GM12878 (cell line): Measurements from ENCODE around the gene SOCS6. TPM values are rescaled to one million over a fixed set of nuclear protein-coding genes. Genes with fewer than 3 reads are reported as not detected.

Experiments
- ATAC-seq: fragments of 200-7000 bp; cut with Tn5 transposase; 3 replicates; pipeline ENCODE4 v1.9.1; 2020; ENCODE audit warnings: mild to moderate bottlenecking, moderate library complexity
- BruUV-seq: library from RNA; stranded (reverse); fragments of 400-500 nt; replicated peaks from 2 replicates; lab custom pipeline; 2021; lab: Mats Ljungman, UMichigan
- CTCF ChIA-PET: fragments of 300-600 bp; sonication (Branson Sonifier 250); formaldehyde crosslinking; extraction: SDS; loops from one replicate; lab custom pipeline; 2021; ENCODE audit warnings: inconsistent platforms; lab: Yijun Ruan, JAX
- POLR2A ChIA-PET: fragments of 350-600 bp; formaldehyde crosslinking; extraction: SDS; loops from one replicate; lab custom pipeline; 2021; ENCODE audit warnings: inconsistent platforms; lab: Charles Lee
- RAD21 ChIA-PET: fragments of 300-600 bp; sonication (Branson Sonifier 250); formaldehyde crosslinking; loops from one replicate; lab custom pipeline; 2023; ENCODE audit warnings: antibody characterized with exemption; ENCODE audit not compliant: unreplicated experiment; lab: Charles Lee
- SMC1A ChIA-PET: fragments of 300-600 bp; sonication (Branson Sonifier 250); formaldehyde crosslinking; loops from one replicate; lab custom pipeline; 2023; ENCODE audit not compliant: unreplicated experiment, uncharacterized antibody; lab: Charles Lee
- DNase-seq: peaks from one replicate; pipeline ENCODE4 v3.0.0-alpha.2; 2011; ENCODE audit warnings: low read depth, low spot score
- FAIRE-seq: peaks from 3 replicates; lab custom pipeline; 2011; peaks lifted over from hg19 to GRCh38; lab: Jason Lieb, UNC
- H2AFZ ChIP-seq: 2 replicates; pipeline ENCODE4 v1.6.0; 2011; ENCODE audit warnings: low read depth, low read length, control low read depth; ENCODE audit not compliant: control insufficient read depth
- H3K27ac ChIP-seq: 2 replicates; pipeline ENCODE4 v1.5.1; 2011; ENCODE audit warnings: control low read depth; ENCODE audit not compliant: control insufficient read depth, insufficient read depth
- H3K27me3 ChIP-seq, 2 experiments: replicated peaks in 1 of 2; 2 replicates each; pipeline versions ENCODE4 v1.6.0 to v1.6.1; 2011; ENCODE audit warnings: low read length in 1 of 2; ENCODE audit not compliant: control insufficient read depth in 2 of 2, insufficient read depth in 2 of 2
- H3K36me3 ChIP-seq, 2 experiments: 2 replicates each; pipeline ENCODE4 v1.5.1; 2011; ENCODE audit warnings: low read length in 1 of 2; ENCODE audit not compliant: control insufficient read depth in 2 of 2, insufficient read depth in 2 of 2
- H3K4me1 ChIP-seq: 2 replicates; pipeline ENCODE4 v1.6.1; 2011; ENCODE audit warnings: mild to moderate bottlenecking, low read length, moderate library complexity, mixed read lengths; ENCODE audit not compliant: control insufficient read depth, insufficient read depth
- H3K4me2 ChIP-seq: 2 replicates; pipeline ENCODE4 v1.6.0; 2011; ENCODE audit warnings: control low read depth; ENCODE audit not compliant: control insufficient read depth, insufficient read depth
- H3K4me3 ChIP-seq: fragments of 200-600 bp; sonication (generic); 2 replicates; pipeline ENCODE4 v1.5.1; 2016
- H3K79me2 ChIP-seq: 2 replicates; pipeline ENCODE4 v1.6.0; 2011; ENCODE audit warnings: low read length; ENCODE audit not compliant: control insufficient read depth, insufficient read depth
- H3K9ac ChIP-seq: 2 replicates; pipeline ENCODE4 v1.8.0; 2011; ENCODE audit warnings: low read length, control low read depth, mixed read lengths; ENCODE audit not compliant: control insufficient read depth, insufficient read depth
- H3K9me3 ChIP-seq: replicated peaks from 3 replicates; pipeline ENCODE4 v1.5.1; 2011; ENCODE audit warnings: mild to moderate bottlenecking, low read length; ENCODE audit not compliant: control insufficient read depth, insufficient read depth
- H4K20me1 ChIP-seq: 2 replicates; pipeline ENCODE4 v1.6.0; 2011; ENCODE audit not compliant: control insufficient read depth, insufficient read depth
- EED ChIP-seq: sonication (generic); IDR thresholded peaks from 2 replicates; pipeline ENCODE4 v1.6.1; 2016; ENCODE audit warnings: antibody characterized with exemption, low read depth
- KAT2A ChIP-seq: conservative IDR thresholded peaks from 2 replicates; pipeline ENCODE4 v1.6.1; 2011; ENCODE audit warnings: low read depth, low read length; ENCODE audit not compliant: control insufficient read depth
- MTA2 ChIP-seq: fragments of 450-650 bp; IDR thresholded peaks from 2 replicates; pipeline ENCODE4 v1.6.1; 2016; ENCODE audit warnings: low read depth, mild to moderate bottlenecking, moderate library complexity
- NR2C1 ChIP-seq: fragments of 450-650 bp; IDR thresholded peaks from 2 replicates; pipeline ENCODE4 v1.6.1; 2017; ENCODE audit warnings: antibody characterized with exemption, mild to moderate bottlenecking, moderate library complexity
- NR2C2 ChIP-seq: IDR thresholded peaks from 2 replicates; pipeline ENCODE4 v1.6.1; 2011; ENCODE audit warnings: borderline replicate concordance, low read depth; ENCODE audit not compliant: control insufficient read depth, insufficient read length
- PRDM15 ChIP-seq: fragments of 450-650 bp; formaldehyde crosslinking; IDR thresholded peaks from 2 replicates; pipeline ENCODE4 v1.4.0; 2020; ENCODE audit warnings: mild to moderate bottlenecking, moderate library complexity
- RAD51 ChIP-seq: fragments of 450-650 bp; IDR thresholded peaks from 2 replicates; pipeline ENCODE4 v1.6.1; 2016; ENCODE audit warnings: moderate library complexity, mild to moderate bottlenecking, inconsistent platforms
- SUPT20H ChIP-seq: IDR thresholded peaks from 2 replicates; pipeline ENCODE4 v1.6.1; 2011; ENCODE audit warnings: low read depth, mild to moderate bottlenecking, low read length, moderate library complexity, borderline replicate concordance; ENCODE audit not compliant: control insufficient read depth
- YY1 ChIP-seq: IDR thresholded peaks from 2 replicates; pipeline ENCODE4 v1.6.1; 2011; ENCODE audit warnings: low read depth, mild to moderate bottlenecking, low read length
- in situ Hi-C: fragments of 300-500 bp; cut with MboI; formaldehyde crosslinking; loops from 9 replicates; pipeline ENCODE4 v1.14.3; 2018; ENCODE audit warnings: mixed read lengths
- intact Hi-C: fragments of 100-400 bp; cut with micrococcal nuclease; formaldehyde crosslinking; loops from one replicate; pipeline ENCODE4 v1.14.2; 2022; ENCODE audit not compliant: unreplicated experiment
- polyA plus RNA-seq, 11 experiments: library from polyadenylated mRNA; depleted of rRNA in 4 of 11; unstranded in 6 of 11; stranded (reverse) in 5 of 11; fragments of >200 nt; fragmentation: Nextera tagmentation in 4 of 11; fragmentation: Illumina TruSeq in 1 of 11; extraction: Ambion mirVana in 4 of 11; extraction: Trizol in 1 of 11; gene quantifications; 1 replicate in 1 of 11; 2 replicates in 10 of 11; pipeline versions ENCODE4 v1.2.1 to v1.2.3, GENCODE V29; 2011 to 2016; ENCODE audit warnings: inconsistent platforms in 2 of 11, missing spikeins in 2 of 11, low read depth in 1 of 11
- total RNA-seq, 4 experiments: library from RNA; depleted of rRNA in 3 of 4; stranded (reverse); fragments of >200 nt in 3 of 4; fragmentation: Illumina TruSeq in 1 of 4; extraction: Trizol in 1 of 4; gene quantifications; 2 replicates each; pipeline versions ENCODE4 v1.2.1 to v1.2.3, GENCODE V29; 2013 to 2021
- TF ChIP-seq, protein P1 (sequence below): IDR thresholded peaks from 2 replicates; pipeline ENCODE4 v1.6.1; 2012; ENCODE audit warnings: low read depth, low read length, improper control_type of control experiment

The SOCS6 gene
- total and polyA plus RNA-seq, 10 of the 15 experiments (the other 5 are each of a cell fraction or from before 2014, with no cell fraction given): 1.6 to 6.1 (median 4.1) TPM

- TF ChIP-seq KAT2A (no peak), EED (no peak), PRDM15 (CRISPR knock-in tag) (no peak), YY1 (no peak), SUPT20H (no peak)
These were observed 31.9 kb upstream of the SOCS6 start (continued) for GRCh38 chr18:70256994-70257393.

GRCh38 chr18:70258243-70258642 is 30.6 kb upstream of the SOCS6 start:
- no peak for DNase-seq
- no peaks in the 10 kb centered on the region for H3K9me3 ChIP-seq
- intact Hi-C loops (no loop called here), in situ Hi-C loops (no loop called here)
- ChIA-PET POLR2A (no interaction called here), SMC1A (interaction anchor here (0.6 kb wide), 1 partner anchor 419 kb away, joined by 3 read pairs; no protein-coding TSS in a partner anchor), CTCF (no interaction called here), RAD21 (no interaction called here)
- H3K4me1 ChIP-seq: no peaks in the 10 kb centered on the region
- H3K4me3 ChIP-seq: no peak overlapping the region
- no peaks in the 10 kb centered on the region for H3K79me2 ChIP-seq
- no peak for ATAC-seq
- H2AFZ ChIP-seq: no peak overlapping the region
- no peak overlapping the region for H3K4me2 ChIP-seq
- no peaks in the 10 kb centered on the region; a peak in 1 of 4 replicates for H3K27me3 ChIP-seq
- H3K36me3 ChIP-seq: no peaks in the 10 kb centered on the region
- FAIRE-seq: no peak
- H4K20me1 ChIP-seq: no peaks in the 10 kb centered on the region
- BruUV-seq: no TSS peak
- no peak overlapping the region for H3K9ac ChIP-seq
- TF ChIP-seq NR2C2 (no peak), NR2C1 (no peak), MTA2 (no peak), RAD51 (no peak)
- TF ChIP-seq, protein P1, sequence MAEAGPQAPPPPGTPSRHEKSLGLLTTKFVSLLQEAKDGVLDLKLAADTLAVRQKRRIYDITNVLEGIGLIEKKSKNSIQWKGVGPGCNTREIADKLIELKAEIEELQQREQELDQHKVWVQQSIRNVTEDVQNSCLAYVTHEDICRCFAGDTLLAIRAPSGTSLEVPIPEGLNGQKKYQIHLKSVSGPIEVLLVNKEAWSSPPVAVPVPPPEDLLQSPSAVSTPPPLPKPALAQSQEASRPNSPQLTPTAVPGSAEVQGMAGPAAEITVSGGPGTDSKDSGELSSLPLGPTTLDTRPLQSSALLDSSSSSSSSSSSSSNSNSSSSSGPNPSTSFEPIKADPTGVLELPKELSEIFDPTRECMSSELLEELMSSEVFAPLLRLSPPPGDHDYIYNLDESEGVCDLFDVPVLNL: no peak
- no peak overlapping the region for H3K27ac ChIP-seq
